HUES64 (cell line): ENCODE data around the gene FOXN1.
A peak's percentile ranks its signal among the peaks of the same experiment; 100 is the strongest.
"Not testable (repeated sequence)": the region's sequence is repeated elsewhere in the genome, so short reads cannot be mapped to it uniquely, and the experiment has no call there.

Experiments
- H3K27ac ChIP-seq: 2 replicates; pipeline ENCODE4 v1.7.0; 2013; ENCODE audit warnings: low read depth, low read length, inconsistent platforms
- H3K27me3 ChIP-seq: 2 replicates; pipeline ENCODE4 v1.6.1; 2013; ENCODE audit warnings: mild to moderate bottlenecking, low read length; ENCODE audit not compliant: insufficient read depth
- H3K36me3 ChIP-seq: 2 replicates; pipeline ENCODE4 v1.6.1; 2013; ENCODE audit warnings: mild to moderate bottlenecking, low read length; ENCODE audit not compliant: insufficient read depth
- H3K4me1 ChIP-seq: 2 replicates; pipeline ENCODE4 v1.6.1; 2013; ENCODE audit warnings: mild to moderate bottlenecking, low read length, moderate library complexity; ENCODE audit not compliant: insufficient read depth
- H3K4me3 ChIP-seq: 2 replicates; pipeline ENCODE4 v1.5.1; 2013; ENCODE audit warnings: mild to moderate bottlenecking, low read length, moderate library complexity
- H3K9ac ChIP-seq: 2 replicates; pipeline ENCODE4 v1.6.1; 2013; ENCODE audit warnings: mild to moderate bottlenecking, low read depth, low read length
- H3K9me3 ChIP-seq: 2 replicates; pipeline ENCODE4 v1.6.1; 2013; ENCODE audit warnings: low read depth, low read length; ENCODE audit not compliant: insufficient read depth
- WGBS: fragments of 150-250, 120-280 bp; methylation state at CpG from one replicate; pipeline ENCODE4 v1.1.7; 2013; ENCODE audit warnings: missing lambda C conversion rate; 5-methylcytosine and 5-hydroxymethylcytosine counted together

FOXN1 gene

DNA sequence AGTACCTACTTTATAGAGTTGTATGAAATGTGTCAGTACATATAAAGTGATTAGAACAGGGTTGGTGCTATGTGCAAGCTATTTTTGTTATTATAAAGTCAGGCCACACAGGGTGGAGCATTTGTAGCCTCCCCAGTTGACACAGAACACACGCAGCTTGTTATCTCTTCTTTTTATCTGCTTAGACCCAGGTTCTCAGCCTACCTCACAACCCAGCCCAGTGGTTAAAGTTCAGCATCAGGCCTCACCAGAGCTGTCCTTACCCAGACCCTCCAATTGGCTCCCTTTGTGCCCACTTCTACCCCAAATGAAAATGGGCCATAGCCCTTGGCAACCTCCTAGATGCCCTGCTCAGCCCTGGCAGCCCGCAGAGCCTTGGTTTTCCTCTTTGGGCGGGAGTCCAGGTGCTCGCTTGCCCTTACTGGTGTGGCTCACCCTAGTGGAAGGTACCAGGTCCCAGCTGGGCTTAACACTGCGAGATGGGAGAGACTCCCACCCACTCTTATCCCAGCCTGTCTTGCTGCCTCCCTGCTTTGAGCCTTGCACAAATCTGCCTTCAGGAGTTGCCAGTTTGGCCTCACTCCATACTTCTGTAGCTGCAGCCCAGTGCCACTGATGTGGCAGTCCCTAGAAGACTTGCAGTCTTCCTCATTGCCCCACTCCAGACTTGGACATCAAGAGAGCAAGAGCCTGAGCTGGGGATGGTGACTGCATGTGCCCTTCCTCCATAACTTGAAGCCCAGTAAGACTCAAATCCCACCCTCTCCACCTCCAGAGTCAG is 66.3 kb downstream of the FOXN1 start:
- Histone ChIP-seq H3K9me3 (no peaks in the 10 kb centered on the region), H3K4me1 (peaks cover 6% of the 10 kb centered on the region), H3K27ac (no peak overlapping the region), H3K4me3 (peak overlapping the region; percentile 96; the same call in 1 of the 2 replicates), H3K9ac (no peak overlapping the region), H3K27me3 (peaks cover 18% of the 10 kb centered on the region; the same call in 1 of the 2 replicates), H3K36me3 (peaks cover 9% of the 10 kb centered on the region)
- 80% methylated on average over 5 of the region's 5 CpGs for WGBS

- peaks cover 18% of the 10 kb centered on the region; the same call in 1 of the 2 replicates for H3K27me3 ChIP-seq
- H3K4me3 ChIP-seq, result no peak overlapping the region
- H3K27ac ChIP-seq, result no peak overlapping the region
- peaks cover 6% of the 10 kb centered on the region for H3K4me1 ChIP-seq
- H3K36me3 ChIP-seq, result peaks cover 13% of the 10 kb centered on the region
- H3K9ac ChIP-seq, result no peak overlapping the region
- no peaks in the 10 kb centered on the region for H3K9me3 ChIP-seq
Observed at GRCh38 chr17:28573040-28573380, 66.9 kb downstream of the FOXN1 start.

- Histone ChIP-seq H3K9ac (no peak overlapping the region), H3K4me1 (peaks cover 6% of the 10 kb centered on the region), H3K9me3 (no peaks in the 10 kb centered on the region), H3K36me3 (peaks cover 18% of the 10 kb centered on the region), H3K27me3 (peaks cover 18% of the 10 kb centered on the region; the same call in 1 of the 2 replicates), H3K27ac (no peak overlapping the region), H3K4me3 (no peak overlapping the region)
- WGBS, result 89% methylated on average over 9 of the region's 9 CpGs
Observed at GRCh38 chr17:28573521-28573920, 67.4 kb downstream of the FOXN1 start.

DNA sequence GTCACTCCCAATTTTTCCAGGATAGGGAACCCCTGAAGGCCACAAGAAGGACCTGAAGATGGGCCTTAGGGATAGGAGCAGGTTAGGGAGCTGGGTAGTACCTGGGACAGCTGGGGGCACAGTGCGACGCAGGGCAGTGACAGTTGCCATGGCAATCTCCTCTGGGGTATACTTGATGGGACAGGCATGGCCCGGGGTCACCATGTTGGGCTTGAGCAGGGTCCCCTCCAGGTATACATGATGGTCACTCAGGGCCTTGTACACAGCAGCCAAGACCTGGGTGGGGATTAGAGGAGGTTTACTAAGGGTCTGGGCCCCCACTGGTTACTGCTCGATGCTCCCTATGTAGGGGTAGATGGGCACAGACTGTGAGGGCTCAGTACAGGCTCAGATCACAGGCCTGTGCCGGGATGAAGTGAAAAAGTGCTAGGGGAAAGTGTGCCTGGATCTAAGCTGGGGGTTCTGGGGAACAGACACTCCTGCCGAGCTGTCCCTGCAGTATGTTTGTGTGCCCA is 67.9 kb downstream of the FOXN1 start:
- Histone ChIP-seq H3K4me1 (peaks cover 6% of the 10 kb centered on the region), H3K27ac (no peak overlapping the region), H3K9ac (no peak overlapping the region), H3K27me3 (peaks cover 18% of the 10 kb centered on the region; the same call in 1 of the 2 replicates), H3K4me3 (no peak overlapping the region), H3K36me3 (peaks cover 24% of the 10 kb centered on the region), H3K9me3 (no peaks in the 10 kb centered on the region)
- WGBS, result 91% methylated on average over 6 of the region's 6 CpGs

DNA sequence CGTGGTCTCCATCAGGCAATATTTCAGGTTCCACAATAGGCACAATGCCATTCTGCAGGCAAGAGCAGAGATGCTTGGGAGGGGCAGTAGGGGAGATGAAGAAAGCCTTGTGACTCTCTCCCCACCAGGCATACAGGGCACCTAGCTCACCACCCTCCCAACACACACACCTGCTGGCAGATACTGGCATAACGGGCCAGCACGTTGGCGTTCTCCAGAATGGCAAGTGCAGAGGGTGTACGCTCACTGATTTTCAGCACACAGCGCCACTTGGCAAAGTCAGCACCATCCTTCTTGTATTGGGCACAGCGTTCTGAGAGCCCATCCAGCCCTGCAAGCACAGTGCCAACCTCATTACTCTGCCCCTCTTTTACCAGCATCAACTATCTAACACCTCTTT is 68.4 kb downstream of the FOXN1 start:
- H3K9ac ChIP-seq, result no peak overlapping the region

DNA sequence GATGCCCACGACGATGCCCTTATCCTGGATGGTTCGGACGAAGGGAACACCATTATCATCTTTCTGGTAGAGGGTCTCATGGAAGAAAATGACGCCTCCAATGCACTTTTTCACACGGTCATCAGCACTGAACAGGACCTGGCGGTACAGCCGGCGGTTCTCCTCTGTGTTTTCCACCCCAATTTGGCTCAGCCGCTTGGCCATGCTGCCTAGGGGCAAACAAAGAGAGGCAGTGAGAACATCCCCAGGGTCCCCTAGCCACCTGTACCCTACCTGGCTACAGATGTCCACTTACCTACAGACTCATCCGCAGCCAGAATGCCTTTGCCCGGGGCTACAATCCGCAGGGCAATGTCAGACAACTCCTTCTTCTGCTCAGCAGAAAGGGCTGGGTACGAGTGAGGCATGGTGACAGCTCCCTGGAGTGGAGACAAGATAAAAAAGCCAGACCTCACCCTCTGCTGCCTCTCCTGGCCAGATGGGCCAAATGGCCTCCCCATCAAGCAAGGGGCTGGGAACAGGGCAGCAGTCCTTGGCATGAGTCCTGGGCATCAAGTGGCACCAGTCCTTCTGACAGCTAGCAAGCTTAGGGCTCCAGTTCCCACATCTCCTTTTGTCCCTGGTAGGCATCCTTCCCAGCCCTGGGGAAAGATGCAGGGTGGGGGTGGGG is 69.1 kb downstream of the FOXN1 start:
- peaks cover 36% of the 10 kb centered on the region for H3K36me3 ChIP-seq
- no peak overlapping the region for H3K27ac ChIP-seq
- no peak overlapping the region for H3K4me3 ChIP-seq
- peaks cover 6% of the 10 kb centered on the region for H3K4me1 ChIP-seq
- 93% methylated on average over 14 of the region's 14 CpGs for WGBS
- H3K9ac ChIP-seq, result no peak overlapping the region
- H3K27me3 ChIP-seq, result peaks cover 18% of the 10 kb centered on the region; the same call in 1 of the 2 replicates
- no peaks in the 10 kb centered on the region for H3K9me3 ChIP-seq

More for the DNA sequence above, 68.4 kb downstream of the FOXN1 start:
- Histone ChIP-seq H3K27me3 (peaks cover 18% of the 10 kb centered on the region; the same call in 1 of the 2 replicates), H3K4me3 (no peak overlapping the region), H3K36me3 (peaks cover 29% of the 10 kb centered on the region), H3K4me1 (peaks cover 6% of the 10 kb centered on the region), H3K27ac (no peak overlapping the region), H3K9me3 (no peaks in the 10 kb centered on the region)
- WGBS, result 90% methylated on average over 7 of the region's 7 CpGs

DNA sequence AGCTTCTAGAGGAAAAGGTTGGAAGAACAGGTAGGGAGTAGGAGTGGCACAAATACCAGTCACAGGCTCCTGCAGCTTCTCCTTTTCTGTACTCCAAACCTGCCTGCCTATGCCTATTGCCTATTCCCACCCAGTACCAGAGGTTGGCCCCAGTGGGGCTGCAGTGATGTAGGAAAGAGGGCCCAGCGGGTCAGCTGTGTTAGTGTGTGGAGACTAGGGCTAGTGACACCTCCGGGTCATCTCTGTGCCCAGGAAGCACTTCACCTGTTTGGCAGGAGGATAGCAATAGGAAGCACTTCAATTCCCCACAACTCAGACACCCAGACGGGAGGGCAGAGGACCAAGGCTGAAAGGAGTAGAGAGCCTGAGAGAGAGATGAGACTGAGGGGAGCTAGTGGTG is 69.9 kb downstream of the FOXN1 start:
- H3K9me3 ChIP-seq, H3K9ac ChIP-seq, H3K27ac ChIP-seq, H3K4me1 ChIP-seq: not testable (repeated sequence)
- H3K4me3 ChIP-seq, result peak overlapping the region; percentile 39
- WGBS, result 76% methylated on average over 2 of the region's 3 CpGs
- peaks cover 43% of the 10 kb centered on the region for H3K36me3 ChIP-seq
- peaks cover 18% of the 10 kb centered on the region; the same call in 1 of the 2 replicates for H3K27me3 ChIP-seq

DNA sequence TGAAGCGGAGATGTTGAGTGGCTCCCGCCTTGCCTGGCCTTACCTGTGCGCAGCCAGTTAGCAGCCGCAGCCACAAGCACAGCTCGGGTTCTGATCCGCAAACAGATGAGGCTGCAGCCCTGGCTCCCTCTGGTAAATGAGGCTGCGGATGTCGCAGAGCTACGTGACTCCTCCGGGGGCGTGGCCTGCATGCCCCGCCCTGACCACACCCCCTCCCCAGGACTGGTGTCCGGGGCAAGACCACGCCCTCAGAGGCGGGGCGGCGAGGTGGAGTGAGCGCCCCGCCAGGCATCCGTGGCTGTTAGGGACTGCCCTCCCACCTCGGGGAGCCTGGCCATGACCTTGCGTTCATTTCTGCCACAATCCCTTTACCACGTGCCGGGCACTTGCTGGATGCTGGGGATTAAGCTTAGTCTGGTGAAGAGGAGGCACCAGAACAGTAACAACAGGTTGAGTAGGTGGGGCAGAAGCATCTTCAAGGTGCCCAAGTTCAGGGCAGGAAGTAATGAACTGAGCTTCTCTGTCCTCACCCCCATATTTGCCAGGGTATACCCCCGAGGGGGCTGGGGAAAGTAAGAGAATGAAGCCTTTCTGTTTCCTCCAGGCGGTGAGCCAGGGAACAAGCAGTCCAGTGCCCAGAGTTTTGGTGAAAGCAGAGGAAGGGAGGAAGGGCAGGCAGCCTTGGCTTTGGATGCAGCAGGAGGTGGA is 70.8 kb downstream of the FOXN1 start, which contains the start of gene ALDOC:
ALDOC (minus strand) TSS at position 138 of the 708 bp plus-strand sequence. CDS start 1,363 bp downstream, outside the sequence.
- peak within 1 kb of the TSS; percentile 59; the same call in 1 of the 2 replicates for H3K27ac ChIP-seq
- H3K27me3 ChIP-seq, result peaks cover 16% of the 10 kb centered on the region; the same call in 1 of the 2 replicates
- H3K36me3 ChIP-seq, result peaks cover 47% of the 10 kb centered on the region
- H3K9ac ChIP-seq, result no peak within 1 kb of the TSS
- peaks cover 3% of the 10 kb centered on the region; the same call in 1 of the 2 replicates for H3K4me1 ChIP-seq
- H3K4me3 ChIP-seq, result peak within 1 kb of the TSS; percentile 45
- WGBS, result 7% methylated on average over 26 of the region's 26 CpGs
- no peaks in the 10 kb centered on the region for H3K9me3 ChIP-seq

DNA sequence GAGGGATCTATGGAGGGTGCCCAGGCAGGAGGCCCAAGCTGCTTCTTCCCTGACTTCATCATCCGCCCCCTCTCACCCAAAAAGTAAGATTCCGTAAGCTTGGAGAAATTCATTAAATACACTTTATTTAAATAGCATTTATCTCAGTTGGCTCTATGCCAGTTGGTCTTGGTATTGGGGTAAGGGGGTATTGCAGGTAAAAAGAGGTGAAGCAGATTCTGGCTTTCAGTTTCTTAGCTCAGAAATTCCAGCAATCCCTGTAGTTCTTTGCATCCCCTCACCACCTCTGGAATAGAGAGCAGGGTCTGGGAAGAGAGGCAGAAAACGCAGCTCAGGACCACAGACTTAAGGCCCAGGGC is 71.3 kb downstream of the FOXN1 start:
- WGBS, result 81% methylated on average over 1 of the region's 3 CpGs
- H3K4me3 ChIP-seq, result no peak overlapping the region
- H3K9me3 ChIP-seq, result no peaks in the 10 kb centered on the region
- H3K4me1 ChIP-seq, result peaks cover 3% of the 10 kb centered on the region; the same call in 1 of the 2 replicates
- peaks cover 53% of the 10 kb centered on the region for H3K36me3 ChIP-seq
- H3K27me3 ChIP-seq, result peaks cover 10% of the 10 kb centered on the region; the same call in 1 of the 2 replicates
- no peak overlapping the region for H3K9ac ChIP-seq
- H3K27ac ChIP-seq, result no peak overlapping the region; the same call in 1 of the 2 replicates

- Histone ChIP-seq H3K27ac (no peak overlapping the region), H3K4me1 (peaks cover 3% of the 10 kb centered on the region; the same call in 1 of the 2 replicates), H3K4me3 (no peak overlapping the region), H3K9me3 (no peaks in the 10 kb centered on the region), H3K36me3 (peaks cover 63% of the 10 kb centered on the region), H3K9ac (no peak overlapping the region), H3K27me3 (peaks cover 3% of the 10 kb centered on the region; the same call in 1 of the 2 replicates)
- 98% methylated on average over 8 of the region's 8 CpGs for WGBS
Observed at GRCh38 chr17:28578246-28579195, 72.4 kb downstream of the FOXN1 start.
